GM19351 (cell line): Measurements from ENCODE around the gene FAM170B.

Experiments
- ATAC-seq: cut with Tn5 transposase; IDR thresholded peaks from one replicate; pipeline ENCODE4 v1.9.1; 2021; ENCODE audit warnings: mild to moderate bottlenecking, moderate library complexity; ENCODE audit not compliant: unreplicated experiment

FAM170B gene

GRCh38 chr10:49107111-49107886 lies 26.5 kb downstream of the FAM170B start:
- no peak for ATAC-seq

- no peak for ATAC-seq
Observed at GRCh38 chr10:49106451-49106850, 27.4 kb downstream of the FAM170B start.

- ATAC-seq: no peak
Observed at GRCh38 chr10:49105076-49105475, 28.7 kb downstream of the FAM170B start.

- ATAC-seq: no peak
Observed at GRCh38 chr10:49104323-49104722, 29.5 kb downstream of the FAM170B start.

- no peak for ATAC-seq
Observed at GRCh38 chr10:49103761-49104160, 30.1 kb downstream of the FAM170B start.

GRCh38 chr10:49099046-49099445 lies 34.8 kb downstream of the FAM170B start:
- ATAC-seq: no peak

GRCh38 chr10:49096890-49097445 lies 36.9 kb downstream of the FAM170B start:
- no peak for ATAC-seq

GRCh38 chr10:49094646-49095045 lies 39.2 kb downstream of the FAM170B start:
- ATAC-seq: no peak

GRCh38 chr10:49093922-49094321 lies 39.9 kb downstream of the FAM170B start:
- no peak for ATAC-seq

GRCh38 chr10:49092477-49092876 lies 41.3 kb downstream of the FAM170B start:
- no peak for ATAC-seq

- no peak for ATAC-seq
Observed at GRCh38 chr10:49091450-49092210, 42.2 kb downstream of the FAM170B start.

- no peak for ATAC-seq
Observed at GRCh38 chr10:49090696-49091380, 43.0 kb downstream of the FAM170B start.

GRCh38 chr10:49090189-49090575 lies 43.6 kb downstream of the FAM170B start:
- ATAC-seq: no peak

- no peak for ATAC-seq
Observed at GRCh38 chr10:49089557-49090188, 44.1 kb downstream of the FAM170B start.

GRCh38 chr10:49089152-49089551 lies 44.7 kb downstream of the FAM170B start:
- ATAC-seq: no peak

GRCh38 chr10:49086889-49087288 lies 46.9 kb downstream of the FAM170B start:
- no peak for ATAC-seq

GRCh38 chr10:49083261-49083660 lies 50.6 kb downstream of the FAM170B start:
- ATAC-seq: no peak

GRCh38 chr10:49082766-49083165 lies 51.1 kb downstream of the FAM170B start:
- ATAC-seq: no peak

GRCh38 chr10:49081547-49082275 lies 52.1 kb downstream of the FAM170B start:
- ATAC-seq: no peak
